GM12878 (cell line): ENCODE measurements around the gene CCR8. TPM values are rescaled to one million over a fixed set of nuclear protein-coding genes. Genes with fewer than 3 reads are reported as not detected.

Source experiments
- CREB1 ChIP-seq: IDR thresholded peaks from 2 replicates; pipeline ENCODE4 v1.6.1; 2012; ENCODE audit warnings: low read depth, mild to moderate bottlenecking, inconsistent platforms
- CREM ChIP-seq: IDR thresholded peaks from 2 replicates; pipeline ENCODE4 v1.6.1; 2014; ENCODE audit warnings: antibody characterized with exemption, low read depth
- ETV6 ChIP-seq, 2 experiments: fragments of 450-650 bp in 1 of 2; IDR thresholded peaks in 1 of 2; conservative IDR thresholded peaks in 1 of 2; 2 replicates each; pipeline ENCODE4 v1.6.1; 2014; ENCODE audit warnings: antibody characterized with exemption in 1 of 2, borderline replicate concordance in 1 of 2, low read depth in 1 of 2, mild to moderate bottlenecking in 1 of 2, moderate library complexity in 1 of 2
- HCFC1 ChIP-seq: fragments of 150-350 bp; IDR thresholded peaks from 2 replicates; pipeline ENCODE4 v1.6.1; 2014; ENCODE audit warnings: low read length
- IRF4 ChIP-seq: IDR thresholded peaks from 2 replicates; pipeline ENCODE4 v1.6.1; 2011; ENCODE audit warnings: low read depth, low read length
- NBN ChIP-seq: fragments of 450-650 bp; IDR thresholded peaks from 2 replicates; pipeline ENCODE4 v1.6.1; 2016
- ZNF207 ChIP-seq: fragments of 450-650 bp; IDR thresholded peaks from 2 replicates; pipeline ENCODE4 v1.6.1; 2014; ENCODE audit warnings: antibody characterized with exemption, mild to moderate bottlenecking, borderline replicate concordance
- polyA plus RNA-seq, 11 experiments: library from polyadenylated mRNA; depleted of rRNA in 4 of 11; unstranded in 6 of 11; stranded (reverse) in 5 of 11; fragments of >200 nt; fragmentation: Nextera tagmentation in 4 of 11; fragmentation: Illumina TruSeq in 1 of 11; extraction: Ambion mirVana in 4 of 11; extraction: Trizol in 1 of 11; gene quantifications; 1 replicate in 1 of 11; 2 replicates in 10 of 11; pipeline versions ENCODE4 v1.2.1 to v1.2.3, GENCODE V29; 2011 to 2016; ENCODE audit warnings: inconsistent platforms in 2 of 11, missing spikeins in 2 of 11, low read depth in 1 of 11
- total RNA-seq, 4 experiments: library from RNA; depleted of rRNA in 3 of 4; stranded (reverse); fragments of >200 nt in 3 of 4; fragmentation: Illumina TruSeq in 1 of 4; extraction: Trizol in 1 of 4; gene quantifications; 2 replicates each; pipeline versions ENCODE4 v1.2.1 to v1.2.3, GENCODE V29; 2013 to 2021
- TF ChIP-seq, protein P1 (sequence below): fragments of 450-650 bp; IDR thresholded peaks from 2 replicates; pipeline ENCODE4 v1.6.1; 2018; ENCODE audit warnings: borderline replicate concordance, mild to moderate bottlenecking; ENCODE audit not compliant: partially characterized antibody
- TF ChIP-seq, protein P2 (sequence below): fragments of 150-350 bp; IDR thresholded peaks from 2 replicates; pipeline ENCODE4 v1.6.1; 2014; ENCODE audit warnings: mild to moderate bottlenecking, low read depth, low read length

Gene CCR8
- total and polyA plus RNA-seq, 10 of the 15 experiments (the other 5 are each of a cell fraction or from before 2014, with no cell fraction given) = 5.2 to 28.8 (median 15.6) TPM

DNA sequence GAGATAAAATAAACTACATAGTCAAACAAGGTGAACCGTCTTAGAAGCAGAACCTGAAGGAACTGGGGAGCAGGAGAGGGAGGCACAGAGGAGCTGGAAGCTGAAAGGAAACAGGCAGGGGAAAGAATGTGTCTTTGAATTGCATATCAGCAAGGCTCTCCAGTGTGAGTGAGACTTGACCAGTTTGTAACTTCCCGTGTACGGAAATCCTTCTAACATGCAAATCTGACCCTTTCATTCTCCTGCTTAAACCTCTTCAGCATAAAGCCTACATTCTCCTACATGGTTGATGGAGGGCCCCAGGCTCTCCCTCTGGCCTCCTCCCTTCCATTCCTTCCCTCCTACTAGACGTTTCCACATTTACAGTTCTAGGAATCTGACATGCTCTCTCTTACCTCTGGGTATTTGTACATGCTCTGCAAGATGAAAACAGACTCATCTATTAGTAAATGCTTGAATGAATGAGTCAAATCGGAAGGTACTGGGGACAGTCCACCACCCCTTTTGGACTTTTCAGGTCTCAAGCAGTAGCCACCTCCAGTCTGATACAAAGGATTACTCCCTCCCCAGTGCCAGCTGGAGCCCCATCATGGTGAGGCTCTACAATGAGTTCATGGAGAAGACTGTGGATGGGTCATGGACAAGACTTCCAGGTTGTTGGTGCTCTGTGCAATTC is 47.6 kb downstream of the CCR8 start (continued):
- TF ChIP-seq, protein P1, sequence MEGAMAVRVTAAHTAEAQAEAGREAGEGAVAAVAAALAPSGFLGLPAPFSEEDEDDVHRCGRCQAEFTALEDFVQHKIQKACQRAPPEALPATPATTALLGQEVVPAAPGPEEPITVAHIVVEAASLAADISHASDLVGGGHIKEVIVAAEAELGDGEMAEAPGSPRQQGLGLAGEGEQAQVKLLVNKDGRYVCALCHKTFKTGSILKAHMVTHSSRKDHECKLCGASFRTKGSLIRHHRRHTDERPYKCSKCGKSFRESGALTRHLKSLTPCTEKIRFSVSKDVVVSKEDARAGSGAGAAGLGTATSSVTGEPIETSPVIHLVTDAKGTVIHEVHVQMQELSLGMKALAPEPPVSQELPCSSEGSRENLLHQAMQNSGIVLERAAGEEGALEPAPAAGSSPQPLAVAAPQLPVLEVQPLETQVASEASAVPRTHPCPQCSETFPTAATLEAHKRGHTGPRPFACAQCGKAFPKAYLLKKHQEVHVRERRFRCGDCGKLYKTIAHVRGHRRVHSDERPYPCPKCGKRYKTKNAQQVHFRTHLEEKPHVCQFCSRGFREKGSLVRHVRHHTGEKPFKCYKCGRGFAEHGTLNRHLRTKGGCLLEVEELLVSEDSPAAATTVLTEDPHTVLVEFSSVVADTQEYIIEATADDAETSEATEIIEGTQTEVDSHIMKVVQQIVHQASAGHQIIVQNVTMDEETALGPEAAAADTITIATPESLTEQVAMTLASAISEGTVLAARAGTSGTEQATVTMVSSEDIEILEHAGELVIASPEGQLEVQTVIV = no peak
- no peak for TF ChIP-seq HCFC1
- TF ChIP-seq ZNF207 = no peak
- TF ChIP-seq ETV6 (conservative IDR thresholded peaks at IDR 0.05 in 1 of 2, IDR thresholded peaks at IDR 0.05 in 1 of 2; ENCODE audit: borderline replicate concordance in 1 of 2, low read depth in 1 of 2) = peak in 1 of 2 experiments; percentile 24; a peak in 1 of 4 replicates
- TF ChIP-seq NBN = no peak
- no peak for TF ChIP-seq CREB1
- TF ChIP-seq CREM = peak; percentile 19; the same call in 1 of the 2 replicates
- TF ChIP-seq IRF4 = 0 out of 2 replicates have a peak, but pooled peaks have one; percentile 13
- TF ChIP-seq, protein P2, sequence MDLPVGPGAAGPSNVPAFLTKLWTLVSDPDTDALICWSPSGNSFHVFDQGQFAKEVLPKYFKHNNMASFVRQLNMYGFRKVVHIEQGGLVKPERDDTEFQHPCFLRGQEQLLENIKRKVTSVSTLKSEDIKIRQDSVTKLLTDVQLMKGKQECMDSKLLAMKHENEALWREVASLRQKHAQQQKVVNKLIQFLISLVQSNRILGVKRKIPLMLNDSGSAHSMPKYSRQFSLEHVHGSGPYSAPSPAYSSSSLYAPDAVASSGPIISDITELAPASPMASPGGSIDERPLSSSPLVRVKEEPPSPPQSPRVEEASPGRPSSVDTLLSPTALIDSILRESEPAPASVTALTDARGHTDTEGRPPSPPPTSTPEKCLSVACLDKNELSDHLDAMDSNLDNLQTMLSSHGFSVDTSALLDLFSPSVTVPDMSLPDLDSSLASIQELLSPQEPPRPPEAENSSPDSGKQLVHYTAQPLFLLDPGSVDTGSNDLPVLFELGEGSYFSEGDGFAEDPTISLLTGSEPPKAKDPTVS = no peak
